Ovary (tissue), 9 donors: ENCODE results near the gene MRPS16. TPM values are rescaled to one million over a fixed set of nuclear protein-coding genes. Genes with fewer than 3 reads are reported as not detected.

Experiments used
- DNase-seq, 5 donors: peaks; one replicate each; pipeline ENCODE4 v3.0.0-alpha.2; 2019 to 2020
- H3K27ac ChIP-seq, 2 donors: fragments of 200-600 bp; one replicate each; pipeline versions ENCODE4 v1.5.1 to v1.8.0; 2019 to 2022
- H3K27me3 ChIP-seq: fragments of 200-600 bp; one replicate; pipeline ENCODE4 v1.8.0; 2022
- H3K36me3 ChIP-seq: fragments of 200-600 bp; sonication (generic); one replicate; pipeline ENCODE4 v1.5.1; 2019
- H3K4me1 ChIP-seq: one replicate; pipeline ENCODE4 v1.8.1; 2013; ENCODE audit warnings: mild to moderate bottlenecking, moderate library complexity; ENCODE audit not compliant: insufficient read depth
- H3K4me3 ChIP-seq: fragments of 200-600 bp; sonication (generic); one replicate; pipeline ENCODE4 v1.5.1; 2017
- H3K9me3 ChIP-seq, 2 donors: fragments of 200-600 bp in 1 of 2; sonication (generic) in 1 of 2; one replicate each; pipeline versions ENCODE4 v1.5.1 to v1.8.1; 2013 to 2019; ENCODE audit warnings: mild to moderate bottlenecking in 1 of 2, moderate library complexity in 1 of 2
- EP300 ChIP-seq: sonication (generic); formaldehyde crosslinking; IDR thresholded peaks from one replicate; pipeline ENCODE4 v1.6.1; 2017; ENCODE audit warnings: antibody characterized with exemption
- POLR2A ChIP-seq: fragments of 450-650 bp; IDR thresholded peaks from one replicate; pipeline ENCODE4 v1.6.1; 2017; ENCODE audit warnings: antibody characterized with exemption, mild to moderate bottlenecking, moderate library complexity
- WGBS, 3 donors: extraction: QIAGEN DNeasy Blood & Tissue Kit in 1 of 3; methylation state at CpG; one replicate each; pipeline versions ENCODE4 v1.1.5 to v1.1.7; 2013 to 2017; 5-methylcytosine and 5-hydroxymethylcytosine counted together
- intact Hi-C, 4 donors: fragments of 100-400 bp; cut with DNase I; formaldehyde crosslinking; loops; one replicate each; pipeline versions ENCODE4 v1.11.0 to v1.15.1; 2022 to 2023
- polyA plus RNA-seq, 2 donors: library from polyadenylated mRNA; stranded (reverse); fragments of 200-250 nt in 1 of 2; fragments of 350-450 nt in 1 of 2; fragmentation: Illumina TruSeq in 1 of 2; extraction: RNeasy Lipid Tissue Mini Kit (QIAGEN cat#74804) in 1 of 2; gene quantifications; one replicate each; pipeline ENCODE4 v1.2.3, GENCODE V29; 2013 to 2014
- total RNA-seq, 7 donors: library from RNA; depleted of rRNA in 2 of 7; stranded (reverse); fragments of >200 nt in 2 of 7; fragmentation: NEBNext Ultra II Directional in 3 of 7; extraction: Animal tissue kit (Norgen Biotek cat#: 25700) in 3 of 7; gene quantifications; one replicate each; pipeline versions ENCODE4 v1.1.0 to v1.2.4, GENCODE V29; 2016 to 2023
- TF ChIP-seq, protein P1 (sequence below), 3 donors: fragments of 450-650 bp in 2 of 3; fragments of 200-600 bp in 1 of 3; IDR thresholded peaks; one replicate each; pipeline versions ENCODE4 v1.5.1 to v1.8.0; 2016 to 2022; ENCODE audit warnings: antibody characterized with exemption in 3 of 3, mild to moderate bottlenecking in 1 of 3
- donor health status: DM: no; HTN: no; CAD: no; lungs with moderate emphysema.
- donor health status: DM: no; HTN: no; CAD: no.
- donor health status: Bipolar disorder and iron deficiency.
- donor health status: DM: yes; HTN: yes; CAD: no.
- donor health status: DM: no; HTN: no; CAD: no.
- donor health status: DM: yes; HTN: yes; CAD: no.

Gene MRPS16
- total and polyA plus RNA-seq, 9 donors = 26.3 to 101 (median 54.6) TPM

DNA sequence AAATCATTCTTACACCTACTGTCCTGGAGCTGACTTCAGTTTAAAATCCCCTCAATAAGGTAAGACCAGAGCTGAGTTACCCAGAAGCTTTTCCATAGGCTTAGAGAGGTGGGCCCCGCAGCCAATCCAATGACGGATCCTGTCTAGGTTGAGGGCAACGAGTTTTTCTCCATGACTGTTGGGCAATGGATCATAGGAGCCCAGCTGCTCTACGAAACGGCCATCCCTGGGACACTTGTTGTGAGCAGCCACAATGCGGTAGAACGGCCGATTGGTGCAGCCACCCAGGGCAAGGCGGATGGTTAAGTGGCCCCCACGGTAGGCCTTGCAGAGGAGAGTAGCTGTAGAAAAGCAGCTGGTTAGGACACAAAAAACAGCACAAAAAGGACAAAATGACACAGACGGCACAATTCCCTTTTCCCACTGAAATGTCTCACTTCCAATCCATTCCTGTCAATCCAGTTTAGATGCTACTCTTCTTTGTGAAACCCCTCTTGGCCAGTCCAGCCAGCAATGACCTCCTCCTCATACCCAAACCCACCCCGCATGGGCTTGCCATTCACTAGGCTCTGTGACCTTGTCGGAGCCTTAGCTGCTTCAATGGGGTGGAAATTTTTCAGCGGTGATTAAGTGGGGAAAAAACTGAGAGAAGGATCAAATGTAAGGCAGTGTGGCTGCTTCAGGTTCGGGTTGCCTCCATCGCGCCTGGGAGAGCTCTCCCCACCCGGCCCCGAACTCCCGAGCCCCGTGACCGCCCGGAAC, 580 bp downstream of the MRPS16 start:
- TF ChIP-seq, protein P1, sequence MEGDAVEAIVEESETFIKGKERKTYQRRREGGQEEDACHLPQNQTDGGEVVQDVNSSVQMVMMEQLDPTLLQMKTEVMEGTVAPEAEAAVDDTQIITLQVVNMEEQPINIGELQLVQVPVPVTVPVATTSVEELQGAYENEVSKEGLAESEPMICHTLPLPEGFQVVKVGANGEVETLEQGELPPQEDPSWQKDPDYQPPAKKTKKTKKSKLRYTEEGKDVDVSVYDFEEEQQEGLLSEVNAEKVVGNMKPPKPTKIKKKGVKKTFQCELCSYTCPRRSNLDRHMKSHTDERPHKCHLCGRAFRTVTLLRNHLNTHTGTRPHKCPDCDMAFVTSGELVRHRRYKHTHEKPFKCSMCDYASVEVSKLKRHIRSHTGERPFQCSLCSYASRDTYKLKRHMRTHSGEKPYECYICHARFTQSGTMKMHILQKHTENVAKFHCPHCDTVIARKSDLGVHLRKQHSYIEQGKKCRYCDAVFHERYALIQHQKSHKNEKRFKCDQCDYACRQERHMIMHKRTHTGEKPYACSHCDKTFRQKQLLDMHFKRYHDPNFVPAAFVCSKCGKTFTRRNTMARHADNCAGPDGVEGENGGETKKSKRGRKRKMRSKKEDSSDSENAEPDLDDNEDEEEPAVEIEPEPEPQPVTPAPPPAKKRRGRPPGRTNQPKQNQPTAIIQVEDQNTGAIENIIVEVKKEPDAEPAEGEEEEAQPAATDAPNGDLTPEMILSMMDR (IDR thresholded peaks at IDR 0.05) = no peak
- TF ChIP-seq EP300 (no peak), POLR2A (no peak)
- DNase-seq = no peak

DNA sequence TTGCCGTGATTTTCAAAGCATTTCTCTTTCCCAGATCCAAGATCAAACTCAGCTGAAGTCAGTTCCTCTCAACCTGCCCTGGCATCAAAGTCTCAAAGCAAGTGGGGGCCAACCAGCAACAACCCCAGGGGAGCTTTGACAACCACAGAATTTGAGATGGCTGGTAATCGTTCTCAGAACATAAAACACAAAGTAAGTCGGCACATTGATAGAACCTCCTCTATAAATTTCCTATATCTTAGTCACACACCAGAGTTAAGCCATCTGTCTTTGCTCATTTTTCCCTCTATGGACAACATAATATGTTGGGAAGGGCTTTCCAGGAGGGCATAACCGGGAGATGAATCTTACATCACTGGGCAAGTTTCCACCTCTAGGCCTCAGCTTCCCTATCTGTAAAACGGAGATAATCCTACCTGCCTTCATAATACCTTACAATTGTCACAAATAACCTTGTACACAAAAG, 4.2 kb downstream of the MRPS16 start:
- DNase-seq = no peak
- Histone ChIP-seq H3K4me1 (peaks cover 5% of the 10 kb centered on the region), H3K27ac (no peak overlapping the region), H3K36me3 (no peaks in the 10 kb centered on the region), H3K27me3 (no peaks in the 10 kb centered on the region), H3K4me3 (no peak overlapping the region), H3K9me3 (no peaks in the 10 kb centered on the region)
- no peak for TF ChIP-seq POLR2A
- TF ChIP-seq, protein P1 (IDR thresholded peaks at IDR 0.05) = no peak
- TF ChIP-seq EP300 = no peak
- WGBS, 3 donors = 52 to 68% (median 56%) methylated on average over 5 of the region's 5 CpGs
- intact Hi-C loops = no loop called here

More for the DNA sequence above, 580 bp downstream of the MRPS16 start:
- Histone ChIP-seq H3K4me3 (peak overlapping the region; percentile 81), H3K27ac (peak overlapping the region; percentile 77 to 80), H3K36me3 (no peaks in the 10 kb centered on the region), H3K4me1 (peaks cover 5% of the 10 kb centered on the region), H3K27me3 (no peaks in the 10 kb centered on the region), H3K9me3 (no peaks in the 10 kb centered on the region)
- intact Hi-C loops = no loop called here
- WGBS, 3 donors = 12 to 22% (median 14%) methylated on average over 23 of the region's 23 CpGs

DNA sequence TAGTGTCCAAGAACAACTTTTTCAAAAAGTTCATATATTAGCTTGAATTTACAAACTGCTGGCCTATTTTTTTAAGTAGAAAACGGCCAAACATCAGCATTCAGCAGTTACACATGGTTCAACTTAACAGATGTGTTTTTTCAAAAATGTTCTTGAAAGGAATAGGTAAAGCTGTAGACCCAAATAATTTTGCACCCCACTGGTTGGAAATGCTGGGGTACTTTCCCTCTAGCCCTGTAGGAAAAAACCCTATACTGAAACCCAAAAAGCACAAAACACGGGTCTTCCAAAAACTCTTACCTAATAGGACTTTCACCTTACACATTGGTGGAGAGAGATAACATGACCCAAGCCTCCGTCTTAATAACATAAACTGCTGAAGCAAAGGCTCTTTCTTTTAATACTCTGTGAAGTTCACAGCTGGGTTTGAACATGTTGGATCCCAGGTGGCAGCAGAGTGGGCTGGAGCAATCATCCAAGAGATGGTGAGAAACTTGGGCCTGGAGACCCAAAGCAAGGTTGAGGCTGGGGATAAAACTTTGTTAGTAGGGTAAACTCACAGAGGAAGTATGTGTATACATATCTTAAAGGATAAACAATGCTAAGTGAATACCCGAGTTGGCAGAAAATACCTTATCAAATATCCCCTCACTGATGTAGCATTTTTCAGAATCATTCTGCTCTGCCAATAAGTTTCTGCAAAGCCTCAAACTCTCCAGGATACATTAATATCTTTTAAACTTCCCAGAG, 4.8 kb downstream of the MRPS16 start:
- Histone ChIP-seq H3K9me3 (no peaks in the 10 kb centered on the region), H3K36me3 (no peaks in the 10 kb centered on the region), H3K4me1 (peaks cover 5% of the 10 kb centered on the region), H3K4me3 (peak overlapping the region; percentile 86), H3K27me3 (no peaks in the 10 kb centered on the region), H3K27ac (peak overlapping the region; percentile 58 to 68)
- DNase-seq = no peak
- 14 to 29% (median 24%) methylated on average over 4 of the region's 4 CpGs for WGBS, 3 donors
- intact Hi-C loops = no loop called here
- TF ChIP-seq POLR2A = no peak
- no peak for TF ChIP-seq EP300
- TF ChIP-seq, protein P1 (IDR thresholded peaks at IDR 0.05) = no peak

DNA sequence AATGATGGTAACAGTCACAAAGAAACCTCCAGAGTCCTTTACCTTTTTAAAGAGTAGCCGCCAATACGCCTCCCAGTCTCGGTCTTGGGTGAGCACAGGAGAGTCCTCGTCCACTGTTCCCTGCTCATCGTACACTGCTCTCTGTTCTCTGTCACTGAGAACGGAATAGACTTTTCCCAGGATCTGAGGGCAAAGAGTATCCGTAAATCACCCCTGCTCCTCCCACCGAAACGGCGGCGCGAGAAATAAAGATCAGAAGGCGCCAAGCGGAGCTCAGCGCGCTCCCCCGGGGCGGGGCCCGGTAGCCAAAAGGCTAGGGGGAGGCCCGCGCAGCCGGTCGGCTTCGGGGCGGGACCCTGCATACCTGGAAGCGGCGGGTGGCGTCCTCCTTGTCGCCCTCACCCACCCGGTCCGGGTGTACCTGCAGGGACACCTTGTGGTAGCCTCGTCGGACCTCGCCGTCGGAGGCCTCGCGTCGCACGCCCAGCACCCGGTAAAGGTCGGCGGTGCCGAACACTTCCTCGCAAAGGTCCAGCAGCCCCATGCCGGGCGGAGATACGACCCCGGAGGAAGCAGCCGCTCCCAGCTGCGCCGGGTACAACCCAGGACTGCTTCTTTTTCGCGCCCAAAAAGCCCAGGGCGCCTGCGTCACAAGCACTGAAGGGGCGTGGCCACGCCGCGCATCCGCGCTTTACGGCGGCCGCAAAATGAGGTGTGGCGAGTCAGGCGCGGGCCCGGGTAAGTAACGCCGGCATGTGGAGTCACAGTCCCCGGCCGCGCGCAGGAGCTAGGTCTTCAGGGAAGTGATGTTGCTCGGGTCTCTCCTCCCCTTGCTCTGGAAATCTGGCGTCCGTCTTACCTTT, 5.6 kb downstream of the MRPS16 start, which contains the start of gene DNAJC9:
Gene DNAJC9 (minus strand): TSS at position 610 of the 863 bp plus-strand sequence. CDS start 66 bp downstream, at position 544.
- TF ChIP-seq POLR2A (peak; percentile 76), EP300 (no peak)
- TF ChIP-seq, protein P1 (IDR thresholded peaks at IDR 0.05) = peak in 2 of 3 donors; percentile 22
- 0 to 1% (median 0%) methylated on average over 71 to 78 of the region's 78 CpGs for WGBS, 3 donors
- intact Hi-C loops = no loop called here

More for the DNA sequence above, 5.6 kb downstream of the MRPS16 start, which contains the start of gene DNAJC9:
- Histone ChIP-seq H3K27me3 (no peaks in the 10 kb centered on the region), H3K9me3 (no peaks in the 10 kb centered on the region), H3K27ac (peak within 1 kb of the TSS; percentile 58 to 68), H3K4me3 (peak within 1 kb of the TSS; percentile 86), H3K36me3 (no peaks in the 10 kb centered on the region), H3K4me1 (peaks cover 5% of the 10 kb centered on the region)
- peak; percentile 93 to 99 (median 96) for DNase-seq
